NCI-H510A treated with DMSO at 0.1 percent for 48 hours (cell line): ENCODE measurements around the gene ABHD10.

Experiments
- DNase-seq: peaks from one replicate; lab custom pipeline; 2025; lab: John Stamatoyannopoulos, UW

The ABHD10 gene

GRCh38 chr3:111965484-111965883 lies 13.3 kb upstream of the ABHD10 start:
- DNase-seq: peak; percentile 19

- DNase-seq: no peak
These were observed 11.8 kb upstream of the ABHD10 start for GRCh38 chr3:111967068-111967467.

GRCh38 chr3:111967651-111968274 lies 11.1 kb upstream of the ABHD10 start:
- peak; percentile 61 for DNase-seq

- DNase-seq: no peak
These were observed 10.3 kb upstream of the ABHD10 start for GRCh38 chr3:111968319-111969054.

- no peak for DNase-seq
These were observed 8.4 kb upstream of the ABHD10 start for GRCh38 chr3:111970376-111970775.

- DNase-seq: peak; percentile 50
These were observed 7.2 kb upstream of the ABHD10 start for GRCh38 chr3:111971533-111972130.

- no peak for DNase-seq
These were observed 5.9 kb upstream of the ABHD10 start for GRCh38 chr3:111972891-111973290.

GRCh38 chr3:111975131-111975530 lies 3.7 kb upstream of the ABHD10 start:
- DNase-seq: no peak

GRCh38 chr3:111976254-111976653 lies 2.6 kb upstream of the ABHD10 start:
- peak; percentile 60 for DNase-seq

- DNase-seq: no peak
These were observed 710 bp downstream of the ABHD10 start for GRCh38 chr3:111979434-111980038.

GRCh38 chr3:111980716-111981456 lies 2.1 kb downstream of the ABHD10 start:
- DNase-seq: no peak

- DNase-seq: no peak
These were observed 2.6 kb downstream of the ABHD10 start for GRCh38 chr3:111981457-111981763.

GRCh38 chr3:111984636-111985298 lies 5.9 kb downstream of the ABHD10 start:
- no peak for DNase-seq

- no peak for DNase-seq
These were observed 8.0 kb downstream of the ABHD10 start for GRCh38 chr3:111986800-111987199.

GRCh38 chr3:111989061-111989678 lies 10.3 kb downstream of the ABHD10 start:
- peak; percentile 62 for DNase-seq

GRCh38 chr3:111993038-111993437 lies 14.2 kb downstream of the ABHD10 start:
- no peak for DNase-seq

GRCh38 chr3:111998636-111999483 lies 20.0 kb downstream of the ABHD10 start, which contains the start of gene TAGLN3:
Gene TAGLN3 (plus strand): TSS chr3:111998922. CDS start chr3:111999423, 501 bp downstream.
- DNase-seq: peak; percentile 60

- no peak for DNase-seq
These were observed 20.9 kb downstream of the ABHD10 start for GRCh38 chr3:111999484-112000324.

GRCh38 chr3:112000367-112000771 lies 21.5 kb downstream of the ABHD10 start:
- no peak for DNase-seq
